SU-DHL-6 (cell line): Measurements from ENCODE around the gene CDH23.

ENCODE experiments used
- EZH2phosphoT487 ChIP-seq: fragments of 200-600 bp; sonication (generic), shearing (Covaris generic); conservative IDR thresholded peaks from 2 replicates; pipeline ENCODE4 v1.6.1; 2018; ENCODE audit warnings: mild to moderate bottlenecking, antibody characterized with exemption, low read length, moderate library complexity, mixed read lengths
- TF ChIP-seq, protein P1 (sequence below): fragments of 200-600 bp; sonication (generic); IDR thresholded peaks from one replicate; pipeline ENCODE4 v1.5.1; 2017; ENCODE audit warnings: antibody characterized with exemption, mild to moderate bottlenecking, low read length, moderate library complexity; ENCODE audit not compliant: insufficient read depth, poor library complexity, severe bottlenecking

DNA sequence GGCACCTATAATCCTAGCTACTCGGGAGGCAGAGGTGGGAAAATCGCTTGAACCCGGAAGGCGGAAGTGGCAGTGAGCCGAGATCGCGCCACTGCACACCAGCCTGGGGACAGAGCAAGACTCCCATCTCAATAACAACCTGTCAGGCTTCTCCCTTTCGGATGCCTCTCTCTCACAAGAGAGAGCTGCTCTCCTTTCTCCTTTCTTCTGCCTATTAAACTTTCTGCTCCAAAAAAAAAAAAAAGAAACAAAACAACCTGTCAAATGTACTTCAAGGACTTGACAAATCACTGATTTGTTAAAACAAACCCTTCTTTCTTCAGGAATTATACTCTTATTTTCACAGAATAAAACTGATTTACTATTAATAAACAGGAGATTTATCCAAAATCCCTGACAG is 450.7 kb downstream of the CDH23 start:
- TF ChIP-seq, protein P1, sequence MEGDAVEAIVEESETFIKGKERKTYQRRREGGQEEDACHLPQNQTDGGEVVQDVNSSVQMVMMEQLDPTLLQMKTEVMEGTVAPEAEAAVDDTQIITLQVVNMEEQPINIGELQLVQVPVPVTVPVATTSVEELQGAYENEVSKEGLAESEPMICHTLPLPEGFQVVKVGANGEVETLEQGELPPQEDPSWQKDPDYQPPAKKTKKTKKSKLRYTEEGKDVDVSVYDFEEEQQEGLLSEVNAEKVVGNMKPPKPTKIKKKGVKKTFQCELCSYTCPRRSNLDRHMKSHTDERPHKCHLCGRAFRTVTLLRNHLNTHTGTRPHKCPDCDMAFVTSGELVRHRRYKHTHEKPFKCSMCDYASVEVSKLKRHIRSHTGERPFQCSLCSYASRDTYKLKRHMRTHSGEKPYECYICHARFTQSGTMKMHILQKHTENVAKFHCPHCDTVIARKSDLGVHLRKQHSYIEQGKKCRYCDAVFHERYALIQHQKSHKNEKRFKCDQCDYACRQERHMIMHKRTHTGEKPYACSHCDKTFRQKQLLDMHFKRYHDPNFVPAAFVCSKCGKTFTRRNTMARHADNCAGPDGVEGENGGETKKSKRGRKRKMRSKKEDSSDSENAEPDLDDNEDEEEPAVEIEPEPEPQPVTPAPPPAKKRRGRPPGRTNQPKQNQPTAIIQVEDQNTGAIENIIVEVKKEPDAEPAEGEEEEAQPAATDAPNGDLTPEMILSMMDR = no peak
- TF ChIP-seq EZH2phosphoT487 = no peak
